K562 (cell line): ENCODE results near the gene MND1. TPM values are rescaled to one million over a fixed set of nuclear protein-coding genes. Genes with fewer than 3 reads are reported as not detected.

Experiments used
- CXXC5 ChIP-seq: fragments of 250-450 bp; sonication (Bioruptor Pico); IDR thresholded peaks from 2 replicates; pipeline ENCODE4 v1.8.0; 2022; ENCODE audit warnings: inconsistent platforms, mild to moderate bottlenecking, moderate library complexity
- EP300 ChIP-seq: IDR thresholded peaks from 2 replicates; pipeline ENCODE4 v1.6.1; 2012; ENCODE audit warnings: low read length, improper control_type of control experiment
- EP400 ChIP-seq: fragments of 450-650 bp; IDR thresholded peaks from 2 replicates; pipeline ENCODE4 v1.6.1; 2017; ENCODE audit warnings: antibody characterized with exemption, mild to moderate bottlenecking, moderate library complexity
- FOSL1 ChIP-seq: fragments of 200-800 bp; sonication (Bioruptor generic); conservative IDR thresholded peaks from 2 replicates; pipeline ENCODE4 v1.6.1; 2016; ENCODE audit warnings: missing genetic modification characterization, missing compliant biosample characterization
- HDAC2 ChIP-seq: fragments of 450-650 bp; IDR thresholded peaks from 2 replicates; pipeline ENCODE4 v1.6.1; 2016; ENCODE audit warnings: mild to moderate bottlenecking
- ILF3 ChIP-seq: fragments of 450-650 bp; IDR thresholded peaks from 2 replicates; pipeline ENCODE4 v1.6.1; 2018; ENCODE audit warnings: antibody characterized with exemption, mild to moderate bottlenecking, moderate library complexity, borderline replicate concordance
- KDM1A ChIP-seq, 2 experiments: fragments of 450-650 bp; IDR thresholded peaks; 2 replicates each; pipeline ENCODE4 v1.6.1; 2016; ENCODE audit warnings: mild to moderate bottlenecking in 2 of 2
- KLF16 ChIP-seq: IDR thresholded peaks from 2 replicates; pipeline ENCODE4 v1.6.1; 2016; ENCODE audit warnings: antibody characterized with exemption
- LCOR ChIP-seq: sonication (generic); formaldehyde crosslinking; IDR thresholded peaks from 2 replicates; pipeline ENCODE4 v1.8.0; 2022; ENCODE audit warnings: mild to moderate bottlenecking, missing genetic modification reagents
- MAFF ChIP-seq: IDR thresholded peaks from 2 replicates; pipeline ENCODE4 v1.6.1; 2012; ENCODE audit warnings: low read length, improper control_type of control experiment
- MAFK ChIP-seq: IDR thresholded peaks from 2 replicates; pipeline ENCODE4 v1.6.1; 2011; ENCODE audit warnings: low read length, improper control_type of control experiment
- MBD2 ChIP-seq: sonication (generic); IDR thresholded peaks from 2 replicates; pipeline ENCODE4 v1.6.1; 2016; ENCODE audit warnings: low read depth, borderline replicate concordance
- MECOM ChIP-seq: fragments of 250-450 bp; sonication (Bioruptor Pico); IDR thresholded peaks from 2 replicates; pipeline ENCODE4 v1.8.0; 2022; ENCODE audit warnings: inconsistent platforms
- PHB2 ChIP-seq: fragments of 450-650 bp; IDR thresholded peaks from 2 replicates; pipeline ENCODE4 v1.6.1; 2017; ENCODE audit warnings: low read depth
- PHF21A ChIP-seq: fragments of 450-650 bp; IDR thresholded peaks from 2 replicates; pipeline ENCODE4 v1.6.1; 2017; ENCODE audit warnings: low read depth, borderline replicate concordance
- PML ChIP-seq: IDR thresholded peaks from 2 replicates; pipeline ENCODE4 v1.6.1; 2012; ENCODE audit warnings: low read length, inconsistent platforms
- POLR2AphosphoS5 ChIP-seq: IDR thresholded peaks from 2 replicates; pipeline ENCODE4 v1.6.1; 2011; ENCODE audit warnings: mild to moderate bottlenecking, low read depth, low read length, moderate library complexity; ENCODE audit not compliant: control insufficient read depth, insufficient read depth
- PREB ChIP-seq: sonication (generic); formaldehyde crosslinking; IDR thresholded peaks from 2 replicates; pipeline ENCODE4 v1.8.1; 2023; ENCODE audit warnings: mild to moderate bottlenecking, missing genetic modification reagents
- RCOR1 ChIP-seq, 2 experiments: IDR thresholded peaks; 2 replicates each; pipeline ENCODE4 v1.6.1; 2012; ENCODE audit warnings: low read depth in 2 of 2, low read length in 2 of 2, borderline replicate concordance in 1 of 2, improper control_type of control experiment in 1 of 2
- SMAD4 ChIP-seq: fragments of 250-450 bp; sonication (Bioruptor Pico); conservative IDR thresholded peaks from 2 replicates; pipeline ENCODE4 v1.8.0; 2021; ENCODE audit warnings: inconsistent platforms, mild to moderate bottlenecking, moderate library complexity
- SOX6 ChIP-seq: fragments of 450-650 bp; IDR thresholded peaks from 2 replicates; pipeline ENCODE4 v1.6.1; 2014; ENCODE audit warnings: mild to moderate bottlenecking
- STAT5A ChIP-seq: IDR thresholded peaks from 2 replicates; pipeline ENCODE4 v1.6.1; 2012; ENCODE audit warnings: low read length, inconsistent platforms, borderline replicate concordance
- TEAD4 ChIP-seq, 2 experiments: sonication (generic) in 1 of 2; formaldehyde crosslinking in 1 of 2; IDR thresholded peaks; 2 replicates each; pipeline versions ENCODE4 v1.6.1 to v1.8.0; 2012 to 2022; ENCODE audit warnings: borderline replicate concordance in 1 of 2, inconsistent platforms in 1 of 2, low read length in 1 of 2, mild to moderate bottlenecking in 1 of 2, missing genetic modification reagents in 1 of 2
- ZBTB2 ChIP-seq: fragments of 450-650 bp; IDR thresholded peaks from 2 replicates; pipeline ENCODE4 v1.6.1; 2016; ENCODE audit warnings: antibody characterized with exemption
- ZNF316 ChIP-seq: fragments of 450-650 bp; IDR thresholded peaks from 2 replicates; pipeline ENCODE4 v1.6.1; 2016
- ZNF79 ChIP-seq: fragments of 250-450 bp; sonication (Bioruptor Pico); IDR thresholded peaks from 2 replicates; pipeline ENCODE4 v1.4.0; 2020; ENCODE audit warnings: low read depth, mild to moderate bottlenecking, moderate library complexity
- polyA plus RNA-seq, 8 experiments: library from polyadenylated mRNA; depleted of rRNA in 4 of 8; stranded (reverse) in 5 of 8; unstranded in 3 of 8; fragments of >200 nt; fragmentation: Nextera tagmentation in 2 of 8; fragmentation: Illumina TruSeq in 1 of 8; extraction: Ambion mirVana in 2 of 8; extraction: Trizol in 1 of 8; gene quantifications; 2 replicates each; pipeline versions ENCODE4 v1.2.1 to v1.2.3, GENCODE V29; 2011 to 2014; ENCODE audit warnings: inconsistent platforms in 1 of 8, missing spikeins in 1 of 8
- total RNA-seq, 7 experiments: library from RNA; depleted of rRNA in 6 of 7; stranded (reverse); fragments of >200 nt in 6 of 7; fragmentation: Illumina TruSeq in 2 of 7; extraction: Trizol in 2 of 7; gene quantifications; 2 replicates each; pipeline versions ENCODE4 v1.2.1 to v1.2.3, GENCODE V29; 2011 to 2021; ENCODE audit warnings: low replicate concordance in 1 of 7
- TF ChIP-seq, protein P1 (sequence below): fragments of 250-450 bp; sonication (Bioruptor Pico); IDR thresholded peaks from 2 replicates; pipeline ENCODE4 v1.4.0; 2020
- TF ChIP-seq, protein P2 (sequence below): fragments of 450-650 bp; IDR thresholded peaks from 2 replicates; pipeline ENCODE4 v1.6.1; 2016

The MND1 gene
- total and polyA plus RNA-seq, 9 of the 15 experiments (the other 6 are each of a cell fraction or from before 2014, with no cell fraction given) = 35.3 to 94.1 (median 59.9) TPM

- TF ChIP-seq, protein P1, sequence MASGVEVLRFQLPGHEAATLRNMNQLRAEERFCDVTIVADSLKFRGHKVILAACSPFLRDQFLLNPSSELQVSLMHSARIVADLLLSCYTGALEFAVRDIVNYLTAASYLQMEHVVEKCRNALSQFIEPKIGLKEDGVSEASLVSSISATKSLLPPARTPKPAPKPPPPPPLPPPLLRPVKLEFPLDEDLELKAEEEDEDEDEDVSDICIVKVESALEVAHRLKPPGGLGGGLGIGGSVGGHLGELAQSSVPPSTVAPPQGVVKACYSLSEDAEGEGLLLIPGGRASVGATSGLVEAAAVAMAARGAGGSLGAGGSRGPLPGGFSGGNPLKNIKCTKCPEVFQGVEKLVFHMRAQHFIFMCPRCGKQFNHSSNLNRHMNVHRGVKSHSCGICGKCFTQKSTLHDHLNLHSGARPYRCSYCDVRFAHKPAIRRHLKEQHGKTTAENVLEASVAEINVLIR (CRISPR knock-in tag) = no peak
- TF ChIP-seq HDAC2 (peak; percentile 83), FOSL1 (tag) (peak; percentile 54), MAFK (peak; percentile 93), MECOM (CRISPR knock-in tag) (no peak), PHB2 (peak; percentile 53; the same call in 1 of the 2 replicates), MAFF (peak; percentile 93), EP300 (peak; percentile 91), PHF21A (peak; percentile 86; the same call in 1 of the 2 replicates), TEAD4 (IDR thresholded peaks at IDR 0.05; ENCODE audit: low read length) (peak; percentile 95), TEAD4 (CRISPR knock-in tag; IDR thresholded peaks at IDR 0.05; ENCODE audit: borderline replicate concordance) (no peak), RCOR1 (IDR thresholded peaks at IDR 0.05; ENCODE audit: borderline replicate concordance in 1 of 2, low read depth in 2 of 2, low read length in 2 of 2) (peak; percentile 80 to 98; a peak in 3 of 4 replicates), PREB (CRISPR knock-in tag) (no peak), KLF16 (peak; percentile 72; the same call in 1 of the 2 replicates), EP400 (peak; percentile 66), SOX6 (peak; percentile 78), PML (peak; percentile 82), LCOR (CRISPR knock-in tag) (0 out of 2 replicates have a peak, but pooled peaks have one; percentile 48), KDM1A (IDR thresholded peaks at IDR 0.05) (peak; percentile 97 to 98), ZNF316 (peak; percentile 99), ZBTB2 (0 out of 2 replicates have a peak, but pooled peaks have one; percentile 22), POLR2AphosphoS5 (peak; percentile 88), SMAD4 (peak; percentile 38; the same call in 1 of the 2 replicates), CXXC5 (peak; percentile 71), ZNF79 (CRISPR knock-in tag) (no peak), ILF3 (no peak), MBD2 (0 out of 2 replicates have a peak, but pooled peaks have one; percentile 36), STAT5A (peak; percentile 85)
- TF ChIP-seq, protein P2, sequence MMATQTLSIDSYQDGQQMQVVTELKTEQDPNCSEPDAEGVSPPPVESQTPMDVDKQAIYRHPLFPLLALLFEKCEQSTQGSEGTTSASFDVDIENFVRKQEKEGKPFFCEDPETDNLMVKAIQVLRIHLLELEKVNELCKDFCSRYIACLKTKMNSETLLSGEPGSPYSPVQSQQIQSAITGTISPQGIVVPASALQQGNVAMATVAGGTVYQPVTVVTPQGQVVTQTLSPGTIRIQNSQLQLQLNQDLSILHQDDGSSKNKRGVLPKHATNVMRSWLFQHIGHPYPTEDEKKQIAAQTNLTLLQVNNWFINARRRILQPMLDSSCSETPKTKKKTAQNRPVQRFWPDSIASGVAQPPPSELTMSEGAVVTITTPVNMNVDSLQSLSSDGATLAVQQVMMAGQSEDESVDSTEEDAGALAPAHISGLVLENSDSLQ = peak; percentile 28; the same call in 1 of the 2 replicates
Observed at GRCh38 chr4:153464068-153464467, 119.6 kb downstream of the MND1 start (continued).
